OCI-LY7 (cell line): ENCODE data around the gene SLC39A8. TPM values are rescaled to one million over a fixed set of nuclear protein-coding genes. Genes with fewer than 3 reads are reported as not detected.

Source experiments
- BruUV-seq: library from RNA; stranded (reverse); fragments of 400-500 nt; replicated peaks from 2 replicates; lab custom pipeline; 2021; lab: Mats Ljungman, UMichigan
- CTCF ChIA-PET: fragments of 300-600 bp; sonication (Branson Sonifier 250); formaldehyde crosslinking; loops from one replicate; lab custom pipeline; 2022; ENCODE audit warnings: antibody characterized with exemption; ENCODE audit not compliant: unreplicated experiment; lab: Charles Lee
- POLR2A ChIA-PET: fragments of 300-600 bp; sonication (Branson Sonifier 250); formaldehyde crosslinking; loops from one replicate; lab custom pipeline; 2022; ENCODE audit warnings: antibody characterized with exemption; lab: Charles Lee
- DNase-seq: peaks from one replicate; pipeline ENCODE4 v3.0.0-alpha.2; 2015; ENCODE audit warnings: low spot score
- H2AFZ ChIP-seq: fragments of 200-600 bp; sonication (generic), shearing (Covaris generic); 2 replicates; pipeline ENCODE4 v1.6.1; 2014; ENCODE audit warnings: mild to moderate bottlenecking, antibody characterized with exemption, low read length, moderate library complexity
- H3K27ac ChIP-seq: fragments of 200-600 bp; sonication (generic); 2 replicates; pipeline ENCODE4 v1.5.1; 2014; ENCODE audit warnings: mixed run types, low read depth, mild to moderate bottlenecking, moderate library complexity, low read length, inconsistent platforms; ENCODE audit not compliant: poor library complexity, severe bottlenecking
- H3K36me3 ChIP-seq: fragments of 200-600 bp; sonication (generic); 2 replicates; pipeline ENCODE4 v1.6.1; 2014; ENCODE audit warnings: mild to moderate bottlenecking, antibody characterized with exemption, low read length, moderate library complexity, mixed read lengths; ENCODE audit not compliant: insufficient read depth
- H3K4me1 ChIP-seq: fragments of 200-600 bp; sonication (generic); 2 replicates; pipeline ENCODE4 v1.5.1; 2014; ENCODE audit warnings: mild to moderate bottlenecking, low read length; ENCODE audit not compliant: insufficient read depth, poor library complexity, severe bottlenecking
- H3K4me2 ChIP-seq: fragments of 200-600 bp; sonication (generic); 2 replicates; pipeline ENCODE4 v1.6.1; 2014; ENCODE audit warnings: mild to moderate bottlenecking, low read length
- H3K4me3 ChIP-seq: fragments of 200-600 bp; sonication (generic); 2 replicates; pipeline ENCODE4 v1.5.1; 2014; ENCODE audit warnings: mild to moderate bottlenecking, low read depth, low read length; ENCODE audit not compliant: poor library complexity, severe bottlenecking
- H3K79me2 ChIP-seq: fragments of 200-600 bp; sonication (generic); 2 replicates; pipeline ENCODE4 v1.6.1; 2016; ENCODE audit warnings: low read depth, mild to moderate bottlenecking, low read length, moderate library complexity, mixed read lengths; ENCODE audit not compliant: insufficient read depth
- H3K9me2 ChIP-seq: fragments of 200-600 bp; sonication (generic); 2 replicates; pipeline ENCODE4 v1.6.1; 2016; ENCODE audit warnings: mild to moderate bottlenecking, low read length, mixed read lengths; ENCODE audit not compliant: insufficient read depth
- H3K9me3 ChIP-seq: fragments of 200-600 bp; sonication (generic); 2 replicates; pipeline ENCODE4 v1.6.1; 2014; ENCODE audit warnings: mild to moderate bottlenecking, mixed run types, low read length, mixed read lengths
- H4K20me1 ChIP-seq: fragments of 200-600 bp; sonication (generic); 2 replicates; pipeline ENCODE4 v1.6.1; 2014; ENCODE audit warnings: mild to moderate bottlenecking, antibody characterized with exemption, low read length, moderate library complexity, mixed read lengths; ENCODE audit not compliant: insufficient read depth
- EZH2phosphoT487 ChIP-seq: fragments of 200-600 bp; sonication (generic); IDR thresholded peaks from 2 replicates; pipeline ENCODE4 v1.6.1; 2018; ENCODE audit warnings: low read depth, borderline replicate concordance, mild to moderate bottlenecking, mixed run types, antibody characterized with exemption, low read length, moderate library complexity, mixed read lengths
- intact Hi-C: fragments of 100-400 bp; cut with micrococcal nuclease; formaldehyde crosslinking; loops from one replicate; pipeline ENCODE4 v1.10.0; 2022; ENCODE audit not compliant: unreplicated experiment
- total RNA-seq, 2 experiments: library from RNA; depleted of rRNA in 1 of 2; stranded (reverse); fragments of >200 nt in 1 of 2; shearing (Covaris generic) in 1 of 2; gene quantifications; 2 replicates each; pipeline ENCODE4 v1.2.3, GENCODE V29; 2014 to 2022
- TF ChIP-seq, protein P1 (sequence below): fragments of 200-600 bp; sonication (generic); conservative IDR thresholded peaks from 2 replicates; pipeline ENCODE4 v1.5.1; 2014; ENCODE audit warnings: mild to moderate bottlenecking, antibody characterized with exemption, low read length, moderate library complexity, mixed read lengths

SLC39A8 gene
- total RNA-seq, 2 experiments from 2014 or later: 35.4 to 57.0 TPM

DNA sequence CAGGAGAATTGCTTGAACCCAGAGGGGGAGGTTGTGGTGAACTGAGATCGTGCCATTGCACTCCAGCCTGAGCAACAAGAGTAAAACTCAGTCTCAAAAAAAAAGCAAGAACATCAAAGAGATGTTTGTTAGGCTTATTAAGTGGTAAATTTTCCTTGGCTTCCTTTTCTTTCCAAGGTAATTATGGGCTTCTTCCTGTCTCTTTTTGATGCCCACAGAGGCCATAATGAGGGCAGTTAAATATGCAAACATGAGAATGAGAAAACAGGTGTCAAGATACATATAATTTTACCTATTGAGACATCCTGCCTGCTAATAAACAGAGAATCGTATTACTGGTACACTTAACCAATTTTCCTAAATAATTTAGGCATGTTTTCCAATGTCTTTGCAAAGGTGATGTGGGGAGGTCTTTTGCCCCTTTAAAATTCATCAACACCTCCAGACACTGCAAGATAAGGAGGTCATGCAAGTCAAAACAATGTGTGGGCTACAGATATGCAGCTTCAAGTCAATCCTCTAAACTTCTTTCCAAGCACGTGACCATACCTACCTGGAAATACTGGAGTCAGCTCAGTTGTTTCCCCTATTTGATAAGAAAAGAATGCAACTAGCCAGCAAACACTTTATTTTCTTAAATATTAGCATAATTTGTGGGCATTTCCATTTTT lies 2.7 kb downstream of the SLC39A8 start:
- intact Hi-C loops: loop anchor here (5.0 kb wide), 1 partner anchor 995 kb away; the partner anchor contains the start of gene PPP3CA
- Histone ChIP-seq H3K9me3 (no peaks in the 10 kb centered on the region), H4K20me1 (peaks cover 30% of the 10 kb centered on the region), H3K4me3 (peak overlapping the region; percentile 78), H3K27ac (no peak overlapping the region), H3K36me3 (peaks cover 13% of the 10 kb centered on the region; the same call in 1 of the 2 replicates), H3K4me2 (peak overlapping the region; percentile 97), H3K9me2 (no peaks in the 10 kb centered on the region), H3K79me2 (peaks cover 42% of the 10 kb centered on the region), H3K4me1 (peaks cover 42% of the 10 kb centered on the region), H2AFZ (no peak overlapping the region)
- TF ChIP-seq, protein P1, sequence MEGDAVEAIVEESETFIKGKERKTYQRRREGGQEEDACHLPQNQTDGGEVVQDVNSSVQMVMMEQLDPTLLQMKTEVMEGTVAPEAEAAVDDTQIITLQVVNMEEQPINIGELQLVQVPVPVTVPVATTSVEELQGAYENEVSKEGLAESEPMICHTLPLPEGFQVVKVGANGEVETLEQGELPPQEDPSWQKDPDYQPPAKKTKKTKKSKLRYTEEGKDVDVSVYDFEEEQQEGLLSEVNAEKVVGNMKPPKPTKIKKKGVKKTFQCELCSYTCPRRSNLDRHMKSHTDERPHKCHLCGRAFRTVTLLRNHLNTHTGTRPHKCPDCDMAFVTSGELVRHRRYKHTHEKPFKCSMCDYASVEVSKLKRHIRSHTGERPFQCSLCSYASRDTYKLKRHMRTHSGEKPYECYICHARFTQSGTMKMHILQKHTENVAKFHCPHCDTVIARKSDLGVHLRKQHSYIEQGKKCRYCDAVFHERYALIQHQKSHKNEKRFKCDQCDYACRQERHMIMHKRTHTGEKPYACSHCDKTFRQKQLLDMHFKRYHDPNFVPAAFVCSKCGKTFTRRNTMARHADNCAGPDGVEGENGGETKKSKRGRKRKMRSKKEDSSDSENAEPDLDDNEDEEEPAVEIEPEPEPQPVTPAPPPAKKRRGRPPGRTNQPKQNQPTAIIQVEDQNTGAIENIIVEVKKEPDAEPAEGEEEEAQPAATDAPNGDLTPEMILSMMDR: no peak
- TF ChIP-seq EZH2phosphoT487: no peak
- ChIA-PET POLR2A (no interaction called here), CTCF (no interaction called here)
- no TSS peak for BruUV-seq
- no peak for DNase-seq

DNA sequence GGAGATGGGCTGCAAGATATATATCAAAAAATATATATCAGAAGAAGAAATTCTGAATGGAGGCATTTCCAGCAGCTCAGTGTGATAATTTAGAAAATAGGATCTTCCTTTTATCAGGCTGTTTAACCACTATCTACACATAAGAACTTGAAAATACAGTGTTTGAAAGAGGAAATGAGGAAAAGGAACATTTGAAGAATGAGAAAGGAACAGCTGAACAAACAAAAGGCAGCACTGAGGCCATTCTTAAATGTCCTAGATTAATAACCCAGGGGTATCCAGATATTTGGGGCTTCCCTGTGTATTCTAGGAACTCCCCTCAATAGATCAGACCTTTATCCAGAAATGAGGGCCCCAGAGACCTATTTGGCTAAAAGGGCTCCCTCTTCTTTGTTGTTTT lies 4.1 kb downstream of the SLC39A8 start:
- ChIA-PET POLR2A (interaction anchor here (0.9 to 1.4 kb wide), 3 partner anchors 11 to 80 kb away, joined by 4 read pairs; no protein-coding TSS in a partner anchor), CTCF (no interaction called here)
- peaks cover 35% of the 10 kb centered on the region for H4K20me1 ChIP-seq
- H3K79me2 ChIP-seq: peaks cover 50% of the 10 kb centered on the region
- intact Hi-C loops: loop anchor here (5.0 kb wide), 1 partner anchor 994 kb away; the partner anchor contains the start of gene PPP3CA
- BruUV-seq: no TSS peak
- no peak overlapping the region for H3K27ac ChIP-seq
- H3K4me3 ChIP-seq: no peak overlapping the region
- peak overlapping the region; percentile 97 for H3K4me2 ChIP-seq
- peaks cover 36% of the 10 kb centered on the region for H3K4me1 ChIP-seq
- peaks cover 13% of the 10 kb centered on the region; the same call in 1 of the 2 replicates for H3K36me3 ChIP-seq
- H2AFZ ChIP-seq: no peak overlapping the region
- H3K9me3 ChIP-seq: no peaks in the 10 kb centered on the region
- TF ChIP-seq EZH2phosphoT487: no peak
- TF ChIP-seq, protein P1: no peak
- DNase-seq: no peak
- no peaks in the 10 kb centered on the region for H3K9me2 ChIP-seq

DNA sequence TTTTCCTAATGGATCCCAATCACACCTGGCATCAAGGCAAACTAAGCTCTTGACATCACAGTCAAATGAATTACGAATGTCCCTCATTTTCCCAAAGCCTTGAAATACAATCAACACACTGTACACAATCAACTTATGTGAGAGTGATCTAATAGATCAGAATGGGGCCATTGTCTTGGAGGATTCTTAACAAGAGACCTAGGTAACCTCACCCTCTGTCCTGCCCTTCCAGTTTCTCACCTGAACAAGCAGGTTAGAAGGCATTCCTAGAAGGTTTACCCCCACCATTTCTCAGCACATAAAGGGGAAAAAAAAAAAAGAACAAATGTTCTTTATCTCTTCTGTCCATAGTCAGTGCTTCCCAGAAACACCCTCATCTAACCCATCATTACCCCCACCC lies 6.3 kb downstream of the SLC39A8 start:
- H3K4me2 ChIP-seq: no peak overlapping the region

More for the DNA sequence above, 6.3 kb downstream of the SLC39A8 start:
- no TSS peak for BruUV-seq
- peaks cover 63% of the 10 kb centered on the region for H3K79me2 ChIP-seq
- H2AFZ ChIP-seq: no peak overlapping the region
- no peak overlapping the region for H3K27ac ChIP-seq
- no peaks in the 10 kb centered on the region for H3K9me2 ChIP-seq
- peaks cover 28% of the 10 kb centered on the region for H3K4me1 ChIP-seq
- ChIA-PET POLR2A (interaction anchor here (0.5 to 1.6 kb wide), 2 partner anchors 10 to 17 kb away, joined by 5 read pairs; no protein-coding TSS in a partner anchor), CTCF (no interaction called here)
- no peak for DNase-seq
- H3K4me3 ChIP-seq: no peak overlapping the region
- intact Hi-C loops: no loop called here
- peaks cover 13% of the 10 kb centered on the region; the same call in 1 of the 2 replicates for H3K36me3 ChIP-seq
- H4K20me1 ChIP-seq: peaks cover 37% of the 10 kb centered on the region
- TF ChIP-seq, protein P1: no peak
- no peak for TF ChIP-seq EZH2phosphoT487
- H3K9me3 ChIP-seq: no peaks in the 10 kb centered on the region
